C4-2B (cell line): ENCODE data around the gene TEX29.

Source experiments
- H3K27ac ChIP-seq: fragments of 450-650 bp; 2 replicates; pipeline ENCODE4 v1.5.1; 2017
- CTCF ChIP-seq: fragments of 450-650 bp; conservative IDR thresholded peaks from 2 replicates; pipeline ENCODE4 v1.5.1; 2017; ENCODE audit warnings: mild to moderate bottlenecking
- ZFX ChIP-seq: fragments of 450-650 bp; IDR thresholded peaks from 2 replicates; pipeline ENCODE4 v1.6.1; 2017

The TEX29 gene

GRCh38 chr13:111283991-111284390 is 36.5 kb upstream of the TEX29 start:
- no peak for TF ChIP-seq ZFX
- TF ChIP-seq CTCF: no peak
- H3K27ac ChIP-seq: no peak overlapping the region

- no peak for TF ChIP-seq ZFX
- no peak for TF ChIP-seq CTCF
- no peak overlapping the region for H3K27ac ChIP-seq
Observed at GRCh38 chr13:111284565-111284964, 35.9 kb upstream of the TEX29 start.

- no peak; the same call in 1 of the 2 replicates for TF ChIP-seq CTCF
- TF ChIP-seq ZFX: no peak
- no peak overlapping the region for H3K27ac ChIP-seq
Observed at GRCh38 chr13:111286162-111286561, 34.3 kb upstream of the TEX29 start.

GRCh38 chr13:111286749-111287148 is 33.7 kb upstream of the TEX29 start:
- TF ChIP-seq CTCF: no peak
- TF ChIP-seq ZFX: no peak
- no peak overlapping the region for H3K27ac ChIP-seq

- H3K27ac ChIP-seq: no peak overlapping the region
- TF ChIP-seq CTCF: no peak
- no peak for TF ChIP-seq ZFX
Observed at GRCh38 chr13:111287201-111287600, 33.2 kb upstream of the TEX29 start.

GRCh38 chr13:111288276-111288675 is 32.2 kb upstream of the TEX29 start:
- no peak overlapping the region for H3K27ac ChIP-seq
- no peak for TF ChIP-seq CTCF
- TF ChIP-seq ZFX: no peak

GRCh38 chr13:111289251-111289650 is 31.2 kb upstream of the TEX29 start:
- H3K27ac ChIP-seq: no peak overlapping the region
- TF ChIP-seq ZFX: no peak
- no peak for TF ChIP-seq CTCF
